Activated naive CD4-positive, alpha-beta T cell treated with anti-CD3 and anti-CD28 coated beads, Interleukin-2, amount 50 U/mL, for 16 hours (primary cell): ENCODE measurements around the gene KCNIP4.

Experiments
- DNase-seq: peaks from one replicate; pipeline ENCODE4 v3.0.0-alpha.2; 2020

KCNIP4 gene

GRCh38 chr4:21136051-21136630 is 812.4 kb downstream of the KCNIP4 start:
- DNase-seq: no peak

GRCh38 chr4:21134994-21135393 is 813.6 kb downstream of the KCNIP4 start:
- DNase-seq: no peak

DNA sequence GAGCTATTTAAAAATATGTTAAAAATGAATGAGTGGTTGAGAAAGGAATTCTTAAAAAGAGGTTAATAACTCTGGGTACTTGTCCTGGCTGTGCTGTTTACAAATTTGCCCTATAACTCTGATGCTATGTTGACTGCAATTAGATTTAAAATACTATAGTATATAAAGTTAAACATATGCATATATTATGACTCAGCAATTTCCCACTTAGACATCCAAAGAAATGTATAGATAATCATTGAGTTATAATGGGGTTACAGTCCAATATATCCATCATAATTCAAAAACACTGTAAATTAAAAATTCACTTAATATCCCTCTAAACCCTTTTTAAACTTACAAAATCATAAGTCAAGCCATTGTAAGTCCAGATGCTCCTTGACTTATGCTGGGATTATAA is 818.0 kb downstream of the KCNIP4 start:
- DNase-seq: no peak

- no peak for DNase-seq
These were observed 822.5 kb downstream of the KCNIP4 start for GRCh38 chr4:21126014-21126512.

- DNase-seq: no peak
These were observed 830.3 kb downstream of the KCNIP4 start for GRCh38 chr4:21118301-21118700.

- no peak for DNase-seq
These were observed 830.9 kb downstream of the KCNIP4 start for GRCh38 chr4:21117541-21118180.

DNA sequence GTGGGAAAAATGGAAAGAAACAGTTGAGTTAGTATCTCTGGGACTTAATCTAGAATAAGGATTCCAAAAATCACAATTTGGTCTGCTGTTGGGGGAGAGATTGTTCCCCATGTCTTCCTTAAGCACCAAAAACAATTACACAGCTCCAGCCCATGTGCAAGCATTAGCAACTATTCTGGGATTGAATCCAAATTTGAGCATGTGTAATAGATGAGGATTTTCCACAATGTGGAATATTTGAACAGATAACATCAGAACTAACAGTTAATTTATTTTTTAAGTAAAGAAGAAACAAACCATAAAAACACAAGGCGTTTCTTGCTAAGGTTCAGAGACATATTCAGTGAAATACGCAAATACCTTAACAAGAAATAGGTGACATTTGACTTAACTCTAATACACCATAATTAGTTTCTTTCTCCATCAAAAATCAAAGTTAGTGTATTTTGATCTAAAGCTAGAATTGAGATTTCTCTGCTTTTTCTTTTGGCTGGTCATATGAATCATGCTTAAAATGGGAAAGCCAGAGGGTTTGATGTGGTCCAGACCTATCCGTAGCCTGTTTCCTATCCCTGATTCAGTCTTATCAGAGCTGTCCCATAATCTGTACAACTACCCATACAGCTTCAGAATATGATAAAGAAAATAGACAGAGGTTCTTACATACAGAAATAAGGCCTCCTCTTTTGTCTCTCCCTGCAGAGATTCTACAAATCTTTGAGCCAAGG is 834.9 kb downstream of the KCNIP4 start:
- no peak for DNase-seq

- no peak for DNase-seq
These were observed 845.9 kb downstream of the KCNIP4 start for GRCh38 chr4:21102667-21103066.

DNA sequence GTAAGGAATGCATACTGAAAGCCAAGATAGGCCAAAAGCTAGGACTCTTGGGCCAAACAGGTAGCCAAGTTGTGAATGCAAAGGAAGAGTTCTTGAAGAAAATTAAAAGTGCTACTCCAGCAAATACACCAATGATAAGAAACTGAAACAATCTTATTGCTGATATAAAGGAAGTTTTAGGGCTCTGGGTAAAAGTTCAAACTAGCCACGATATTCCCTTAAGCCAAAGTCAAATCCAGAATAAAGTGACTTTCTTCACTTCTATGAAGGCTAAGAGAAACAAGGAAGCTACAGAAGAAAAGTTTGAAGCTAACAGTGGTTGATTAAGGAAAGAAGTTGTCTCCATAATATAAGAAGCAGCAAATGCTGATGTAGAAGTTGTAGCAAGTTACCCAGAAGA is 850.7 kb downstream of the KCNIP4 start:
- DNase-seq: no peak

DNA sequence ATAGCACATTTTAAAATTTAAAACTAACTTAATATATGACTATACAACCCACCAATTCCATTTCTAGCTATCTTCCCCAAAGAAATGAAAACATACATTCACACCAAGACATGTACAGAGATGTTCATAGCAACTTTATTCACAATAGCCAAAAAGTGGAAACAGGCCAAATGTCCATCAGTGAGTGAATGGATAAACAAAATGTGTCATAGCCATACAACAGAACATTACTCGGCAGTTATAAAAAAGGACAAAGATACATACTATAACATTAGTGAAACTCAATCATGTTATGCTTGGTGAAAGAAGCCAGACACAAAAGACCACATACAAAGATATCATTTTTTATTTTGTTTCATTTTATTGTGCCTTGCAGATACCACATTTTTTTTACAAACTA is 851.5 kb downstream of the KCNIP4 start:
- DNase-seq: no peak

DNA sequence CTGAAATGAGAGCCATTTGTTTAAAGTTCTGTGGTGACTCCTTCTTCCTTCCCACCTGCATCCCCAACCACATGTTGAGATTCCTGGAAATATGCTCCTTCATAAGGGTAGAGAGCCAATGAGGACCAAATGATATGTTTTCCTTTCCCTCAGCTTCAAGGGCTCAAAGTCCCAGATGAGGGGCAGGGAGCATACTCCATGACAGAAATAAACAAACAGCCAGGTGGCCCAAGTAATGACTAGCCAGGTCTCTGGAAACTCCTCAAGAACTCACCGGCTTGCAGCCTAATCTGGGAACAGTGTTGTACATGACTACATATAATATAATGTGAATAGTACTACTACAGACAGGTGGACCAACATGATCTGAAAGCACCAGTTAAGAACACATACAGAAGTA is 856.0 kb downstream of the KCNIP4 start:
- no peak for DNase-seq

GRCh38 chr4:21090094-21090666 is 858.4 kb downstream of the KCNIP4 start:
- no peak for DNase-seq

DNA sequence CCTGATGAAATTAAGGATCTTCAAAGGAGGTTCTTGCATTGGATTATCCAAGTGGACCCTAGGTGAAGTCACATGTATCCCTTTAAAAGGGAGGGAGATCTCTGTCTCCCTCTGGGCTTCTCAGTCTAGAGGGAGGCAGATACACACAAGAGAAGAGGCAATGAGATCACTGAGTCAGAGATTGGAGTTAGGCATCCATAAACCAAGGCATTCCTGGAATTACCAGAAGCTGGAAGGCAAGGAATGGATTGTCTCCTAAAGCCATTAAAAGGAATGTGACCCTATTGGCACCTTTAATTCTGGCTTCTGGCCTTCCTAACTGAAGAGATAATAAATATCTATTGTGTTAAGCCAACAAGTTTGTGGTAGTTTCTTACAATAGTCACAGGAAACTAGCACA is 865.2 kb downstream of the KCNIP4 start:
- no peak for DNase-seq

GRCh38 chr4:21077967-21078366 is 870.6 kb downstream of the KCNIP4 start:
- no peak for DNase-seq

DNA sequence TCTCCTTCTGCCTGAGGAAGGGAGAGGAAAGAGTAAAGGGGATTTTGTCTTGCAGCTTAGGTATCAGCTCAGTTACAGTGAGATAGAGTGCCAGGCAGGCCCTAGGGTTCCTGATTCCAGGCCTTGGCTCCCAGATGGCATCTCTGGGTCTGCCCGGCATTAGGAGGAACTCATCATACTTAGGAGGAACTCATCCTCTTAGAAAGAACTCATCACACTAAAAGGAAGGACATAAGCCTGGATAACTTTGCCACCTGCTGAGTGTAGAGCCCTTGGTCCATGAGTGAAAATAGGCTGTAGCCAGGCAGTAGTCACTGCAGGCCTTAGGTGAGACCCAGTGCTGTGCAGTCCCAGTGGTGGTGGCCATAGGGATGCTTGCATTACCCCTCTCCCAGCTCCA is 881.2 kb downstream of the KCNIP4 start:
- no peak for DNase-seq

DNA sequence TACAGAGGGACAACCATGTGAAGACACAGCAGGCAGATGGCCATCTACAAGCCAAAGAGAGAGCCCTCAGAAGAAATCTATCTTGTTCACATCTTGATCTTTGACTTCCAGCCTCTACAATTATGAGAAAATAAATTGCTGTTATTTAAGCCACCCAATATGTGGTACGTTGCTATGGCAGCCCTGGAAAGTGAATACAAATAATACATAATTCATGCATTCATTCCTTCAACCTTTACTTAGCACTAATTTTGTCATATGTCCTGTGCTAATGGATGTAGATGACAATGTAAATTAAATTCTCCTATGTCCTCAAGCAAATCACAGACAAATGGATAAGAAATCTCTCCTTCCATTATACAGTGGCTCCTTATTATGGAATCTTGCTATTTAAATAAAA is 886.7 kb downstream of the KCNIP4 start:
- no peak for DNase-seq

GRCh38 chr4:21046141-21046540 is 902.4 kb downstream of the KCNIP4 start:
- no peak for DNase-seq

DNA sequence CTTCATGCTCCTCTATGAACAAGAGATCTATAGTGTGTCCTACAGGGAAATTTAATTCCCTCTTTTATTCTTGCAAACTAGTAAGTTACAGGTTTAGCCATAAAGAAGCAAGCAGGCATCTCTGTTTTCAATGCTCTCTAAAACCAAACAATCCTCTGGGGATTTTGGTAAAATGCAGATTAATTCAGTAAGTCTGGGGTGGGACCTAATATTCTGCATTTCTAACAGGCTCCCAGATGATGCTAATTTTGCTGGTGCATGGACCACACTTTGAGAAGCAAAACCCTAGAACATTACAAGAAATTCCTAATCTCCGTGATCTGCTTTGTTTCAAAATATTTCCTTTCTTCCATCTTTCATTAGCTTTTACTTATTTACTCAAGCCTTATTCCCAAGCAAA is 903.5 kb downstream of the KCNIP4 start:
- DNase-seq: no peak

DNA sequence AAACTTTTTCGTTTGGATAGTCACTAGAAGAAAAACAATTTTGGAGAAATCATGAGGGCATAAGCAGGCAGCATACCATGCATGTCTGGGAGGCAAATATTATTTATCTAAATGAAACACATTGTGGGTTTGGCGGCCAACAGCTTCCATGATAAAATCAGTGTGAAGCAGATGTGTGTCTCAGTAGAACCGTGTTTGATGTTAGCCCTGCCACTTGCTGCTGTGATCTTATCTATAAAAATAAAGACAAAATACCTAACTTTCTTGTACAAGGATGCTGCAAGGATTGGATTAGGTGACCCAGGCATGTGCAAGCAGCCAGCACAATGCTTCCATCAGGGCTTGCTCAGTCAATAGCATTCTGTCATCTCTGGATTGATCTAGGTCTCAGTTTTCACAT is 906.9 kb downstream of the KCNIP4 start:
- DNase-seq: no peak

DNA sequence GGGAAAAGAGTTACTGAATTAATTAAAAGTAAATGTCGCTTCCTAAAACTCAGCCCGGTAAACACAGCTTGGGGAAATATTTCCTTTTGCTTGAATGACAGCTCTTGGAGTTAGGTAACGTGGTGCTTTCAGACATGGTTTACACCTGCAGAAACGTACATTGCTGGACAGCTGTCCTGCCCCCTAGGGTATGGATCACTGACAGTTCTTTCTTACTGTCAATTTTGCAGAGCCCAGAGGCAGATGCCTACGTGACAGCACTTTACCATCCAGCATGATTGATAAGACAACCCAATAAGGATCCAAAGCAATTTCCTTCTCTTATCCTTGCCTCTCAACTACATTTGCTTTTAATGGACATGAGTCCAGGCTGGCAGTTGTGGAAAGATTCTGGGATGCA is 913.8 kb downstream of the KCNIP4 start:
- DNase-seq: no peak

DNA sequence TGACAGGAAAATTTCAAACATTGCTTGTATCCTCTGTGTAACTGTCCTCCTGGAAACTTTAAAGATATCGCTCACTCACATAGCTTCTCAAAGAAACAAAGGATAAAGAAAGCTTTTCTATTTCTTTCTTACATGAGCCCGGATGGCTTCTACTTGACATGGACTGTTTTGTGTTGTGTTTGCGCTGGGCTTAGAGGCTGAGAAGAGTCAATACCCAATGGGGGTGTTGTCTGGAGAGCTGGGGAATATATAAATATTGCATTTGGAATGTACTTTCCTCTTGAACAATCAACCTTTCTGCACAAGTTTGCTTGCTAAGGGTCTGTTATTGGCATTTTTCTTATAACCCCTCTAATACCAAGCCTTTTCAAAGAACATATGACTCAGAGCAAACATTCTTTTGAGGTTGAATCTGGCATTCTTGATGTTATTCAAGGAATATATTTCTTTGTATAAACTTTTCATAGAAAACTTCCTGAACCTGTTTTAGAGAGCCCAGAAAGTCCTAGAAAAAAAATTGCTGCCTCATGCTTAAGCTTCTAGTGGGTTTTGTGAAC is 916.4 kb downstream of the KCNIP4 start:
- DNase-seq: no peak

GRCh38 chr4:21018817-21019216 is 929.8 kb downstream of the KCNIP4 start:
- no peak for DNase-seq

- DNase-seq: no peak
These were observed 935.1 kb downstream of the KCNIP4 start for GRCh38 chr4:21013501-21013900.
